H1 (cell line): Measurements from ENCODE around the gene SORCS3. TPM values are rescaled to one million over a fixed set of nuclear protein-coding genes. Genes with fewer than 3 reads are reported as not detected.

Source experiments
- CTCF ChIA-PET: fragments of 300-600 bp; sonication (Branson Sonifier 250); formaldehyde crosslinking; loops from one replicate; lab custom pipeline; 2021; ENCODE audit not compliant: partially characterized antibody; lab: Charles Lee
- POLR2A ChIA-PET: fragments of 300-600 bp; sonication (Branson Sonifier 250); formaldehyde crosslinking; loops from one replicate; lab custom pipeline; 2021; ENCODE audit warnings: inconsistent platforms; ENCODE audit not compliant: partially characterized antibody; lab: Charles Lee
- DNase-seq, 2 experiments: peaks; one replicate each; pipeline versions ENCODE4 v3.0.0 to v3.0.0-alpha.2; 2010 to 2022; ENCODE audit warnings: low spot score in 2 of 2, low read depth in 1 of 2, mixed read lengths in 1 of 2
- FAIRE-seq: peaks from 2 replicates; lab custom pipeline; 2011; peaks lifted over from hg19 to GRCh38; lab: Jason Lieb, UNC
- H2AFZ ChIP-seq: 2 replicates; pipeline ENCODE4 v1.8.1; 2012; ENCODE audit warnings: low read length, inconsistent platforms
- H2AK5ac ChIP-seq: 2 replicates; pipeline ENCODE4 v1.6.1; 2013; ENCODE audit warnings: low read depth, low read length
- H2BK120ac ChIP-seq: replicated peaks from 2 replicates; pipeline ENCODE3; 2013; ENCODE audit warnings: low read depth, low read length, inconsistent platforms
- H2BK12ac ChIP-seq: 2 replicates; pipeline ENCODE4 v1.6.1; 2013; ENCODE audit warnings: low read depth, low read length
- H2BK15ac ChIP-seq: 2 replicates; pipeline ENCODE4 v1.6.1; 2013; ENCODE audit warnings: low read length
- H2BK20ac ChIP-seq: 2 replicates; pipeline ENCODE4 v1.6.1; 2013; ENCODE audit warnings: low read length
- H2BK5ac ChIP-seq: 2 replicates; pipeline ENCODE4 v1.6.1; 2013; ENCODE audit warnings: low read depth, low read length
- H3K14ac ChIP-seq: 2 replicates; pipeline ENCODE4 v1.6.1; 2013; ENCODE audit warnings: inconsistent platforms; ENCODE audit not compliant: insufficient read length
- H3K18ac ChIP-seq: 2 replicates; pipeline ENCODE4 v1.6.1; 2013; ENCODE audit warnings: low read length; ENCODE audit errors: extremely low read depth
- H3K23ac ChIP-seq: 2 replicates; pipeline ENCODE4 v1.6.1; 2013; ENCODE audit warnings: inconsistent platforms; ENCODE audit not compliant: insufficient read length
- H3K23me2 ChIP-seq: 2 replicates; pipeline ENCODE4 v1.6.1; 2013; ENCODE audit warnings: low read depth, low read length
- H3K27ac ChIP-seq: 2 replicates; pipeline ENCODE4 v1.6.1; 2011; ENCODE audit warnings: low read depth, low read length, inconsistent platforms
- H3K27me3 ChIP-seq, 4 experiments: replicated peaks in 1 of 4; 1 replicate in 1 of 4; 2 replicates in 3 of 4; pipeline versions ENCODE4 v1.6.1 to v1.8.1; 2011 to 2013; ENCODE audit warnings: low read length in 3 of 4, mild to moderate bottlenecking in 3 of 4, inconsistent platforms in 2 of 4, mixed read lengths in 2 of 4, moderate library complexity in 1 of 4; ENCODE audit not compliant: control insufficient read depth in 3 of 4, insufficient read depth in 3 of 4; ENCODE audit errors: extremely low read depth in 1 of 4
- H3K36me3 ChIP-seq, 4 experiments: 2 replicates each; pipeline versions ENCODE4 v1.6.1 to v1.8.1; 2011 to 2013; ENCODE audit warnings: mild to moderate bottlenecking in 4 of 4, low read length in 3 of 4, moderate library complexity in 2 of 4, control low read depth in 1 of 4, inconsistent platforms in 1 of 4; ENCODE audit not compliant: insufficient read depth in 4 of 4, control insufficient read depth in 2 of 4
- H3K4ac ChIP-seq: replicated peaks from 2 replicates; pipeline ENCODE3; 2013; ENCODE audit warnings: low read length, low read depth, mixed read lengths, inconsistent platforms; ENCODE audit not compliant: insufficient read length
- H3K4me1 ChIP-seq, 4 experiments: replicated peaks in 1 of 4; 1 replicate in 1 of 4; 2 replicates in 3 of 4; pipeline versions ENCODE4 v1.6.1 to v1.8.1; 2011 to 2013; ENCODE audit warnings: low read length in 3 of 4, inconsistent platforms in 2 of 4, mixed read lengths in 1 of 4; ENCODE audit not compliant: insufficient read depth in 4 of 4, control insufficient read depth in 3 of 4
- H3K4me2 ChIP-seq, 2 experiments: 2 replicates each; pipeline versions ENCODE4 v1.6.1 to v1.8.1; 2011 to 2013; ENCODE audit warnings: low read depth in 2 of 2, low read length in 2 of 2, control low read depth in 1 of 2, inconsistent platforms in 1 of 2, mild to moderate bottlenecking in 1 of 2; ENCODE audit not compliant: insufficient read depth in 1 of 2
- H3K4me3 ChIP-seq, 4 experiments: fragments of 200-600, 300-600 bp in 1 of 4; sonication (generic), shearing (Covaris generic), sonication (Bioruptor Twin) in 1 of 4; 2 replicates each; pipeline versions ENCODE4 v1.5.1 to v1.8.1; 2011 to 2016; ENCODE audit warnings: low read length in 4 of 4, low read depth in 3 of 4, control low read depth in 2 of 4, inconsistent platforms in 2 of 4, mild to moderate bottlenecking in 2 of 4, mixed read lengths in 1 of 4, moderate library complexity in 1 of 4; ENCODE audit not compliant: insufficient read depth in 2 of 4; ENCODE audit errors: extremely low read depth in 1 of 4
- H3K56ac ChIP-seq: replicated peaks from 2 replicates; pipeline ENCODE3; 2013; ENCODE audit warnings: low read depth, mild to moderate bottlenecking, mixed read lengths, low read length, inconsistent platforms; ENCODE audit not compliant: insufficient read length
- H3K79me1 ChIP-seq: 2 replicates; pipeline ENCODE4 v1.6.1; 2013; ENCODE audit warnings: low read depth, low read length, control low read depth
- H3K79me2 ChIP-seq, 2 experiments: 2 replicates each; pipeline versions ENCODE4 v1.6.1 to v1.8.1; 2012 to 2013; ENCODE audit warnings: low read length in 2 of 2, mild to moderate bottlenecking in 2 of 2, inconsistent platforms in 1 of 2; ENCODE audit not compliant: insufficient read depth in 2 of 2, control insufficient read depth in 1 of 2
- H3K9ac ChIP-seq, 4 experiments: replicated peaks in 1 of 4; 1 replicate in 1 of 4; 2 replicates in 3 of 4; pipeline versions ENCODE4 v1.6.1 to v1.8.1; 2011 to 2013; ENCODE audit warnings: low read depth in 3 of 4, low read length in 3 of 4, control low read depth in 2 of 4, mild to moderate bottlenecking in 2 of 4, moderate library complexity in 2 of 4, inconsistent platforms in 1 of 4; ENCODE audit errors: extremely low read depth in 1 of 4
- H3K9me3 ChIP-seq, 2 experiments: 2 replicates each; pipeline versions ENCODE4 v1.6.1 to v1.8.1; 2012 to 2013; ENCODE audit warnings: mild to moderate bottlenecking in 2 of 2, moderate library complexity in 2 of 2, control low read depth in 1 of 2, inconsistent platforms in 1 of 2, low read depth in 1 of 2, low read length in 1 of 2, mixed read lengths in 1 of 2; ENCODE audit not compliant: insufficient read depth in 2 of 2
- H4K20me1 ChIP-seq, 2 experiments: replicated peaks in 1 of 2; 2 replicates each; pipeline versions ENCODE3 to v1.8.1; 2011 to 2013; ENCODE audit warnings: inconsistent platforms in 2 of 2, low read length in 2 of 2, mild to moderate bottlenecking in 1 of 2; ENCODE audit not compliant: insufficient read depth in 2 of 2, control insufficient read depth in 1 of 2
- H4K5ac ChIP-seq: 2 replicates; pipeline ENCODE4 v1.6.1; 2013; ENCODE audit warnings: low read length, low read depth, mixed read lengths, inconsistent platforms; ENCODE audit not compliant: insufficient read length
- H4K8ac ChIP-seq: 2 replicates; pipeline ENCODE4 v1.8.0; 2013; ENCODE audit warnings: mild to moderate bottlenecking, moderate library complexity, low read length, inconsistent platforms; ENCODE audit not compliant: insufficient read depth; ENCODE audit errors: extremely low read depth
- H4K91ac ChIP-seq: replicated peaks from 2 replicates; pipeline ENCODE3; 2013; ENCODE audit warnings: low read length, mixed read lengths, inconsistent platforms; ENCODE audit not compliant: insufficient read length
- BCL11A ChIP-seq, 2 experiments: IDR thresholded peaks; one replicate each; pipeline ENCODE4 v1.6.1; 2011; ENCODE audit warnings: low read depth in 2 of 2, low read length in 2 of 2, mild to moderate bottlenecking in 2 of 2
- EZH2 ChIP-seq: fragments of 200-600 bp; sonication (generic); IDR thresholded peaks from 2 replicates; pipeline ENCODE4 v1.7.1; 2012; ENCODE audit warnings: low read depth, mild to moderate bottlenecking, moderate library complexity, low read length, inconsistent platforms; ENCODE audit not compliant: severe bottlenecking
- WGBS, 2 experiments: shearing (Covaris generic) in 1 of 2; methylation state at CpG; one replicate each; pipeline versions ENCODE4 v1.1.6 to v1.1.7; 2013 to 2015; ENCODE audit warnings: low lambda C conversion rate in 2 of 2, mixed read lengths in 2 of 2, inconsistent platforms in 1 of 2, low coverage in 1 of 2, missing lambda C conversion rate in 1 of 2; ENCODE audit not compliant: insufficient replicate concordance in 2 of 2, insufficient coverage in 1 of 2, insufficient read length in 1 of 2; ENCODE audit errors: extremely low coverage in 1 of 2, missing lambda C conversion rate in 1 of 2; 5-methylcytosine and 5-hydroxymethylcytosine counted together
- polyA plus RNA-seq, 7 experiments: library from polyadenylated mRNA; depleted of rRNA in 3 of 7; stranded (reverse) in 5 of 7; unstranded in 2 of 7; fragments of >200 nt in 5 of 7; fragments of 200-250 nt in 2 of 7; gene quantifications; 1 replicate in 5 of 7; 2 replicates in 1 of 7; 4 replicates in 1 of 7; pipeline versions ENCODE4 v1.2.1 to v1.2.3, GENCODE V29; 2011 to 2013; ENCODE audit warnings: missing spikeins in 2 of 7, mixed read lengths in 2 of 7
- total RNA-seq: library from RNA; stranded (reverse); fragmentation: NEBNext Ultra II Directional; extraction: Animal tissue kit (Norgen Biotek cat#: 25700); gene quantifications from 2 replicates; pipeline ENCODE4 v1.2.1, GENCODE V29; 2021

The SORCS3 gene
- total and polyA plus RNA-seq, 2 of the 8 experiments (the other 6 are each of a cell fraction or from before 2014, with no cell fraction given), result 0.26 to 0.88 TPM

- no peak overlapping the region for H2BK20ac ChIP-seq
- no peak overlapping the region for H2BK12ac ChIP-seq
- DNase-seq (no peak), FAIRE-seq (no peak)
- H2BK15ac ChIP-seq, result no peak overlapping the region
- H3K27me3 ChIP-seq, result no peaks in the 10 kb centered on the region
- no peak overlapping the region for H3K4me2 ChIP-seq
- H2BK5ac ChIP-seq, result no peak overlapping the region
- no peak overlapping the region for H3K14ac ChIP-seq
- no peaks in the 10 kb centered on the region for H3K36me3 ChIP-seq
- no peaks in the 10 kb centered on the region; the same call in 1 of the 2 replicates for H3K23me2 ChIP-seq
- no peak overlapping the region for H3K4ac ChIP-seq
- no peak overlapping the region for H3K56ac ChIP-seq
- WGBS, 2 experiments, result 91% methylated on average over 2 of the region's 2 CpGs; no CpG with 5 or more reads in 1 of the 2 experiments
- H3K4me1 ChIP-seq, result peaks cover 0 to 2% (median under 1%) of the 10 kb centered on the region in 4 experiments; a peak in 2 of 7 replicates
- H3K9ac ChIP-seq, result no peak overlapping the region
- no peak overlapping the region for H2AFZ ChIP-seq
- no peaks in the 10 kb centered on the region for H3K79me2 ChIP-seq
- no peak overlapping the region for H3K23ac ChIP-seq
- ChIA-PET POLR2A (no interaction called here), CTCF (no interaction called here)
- no peaks in the 10 kb centered on the region for H4K20me1 ChIP-seq
- H4K5ac ChIP-seq, result no peak overlapping the region
- no peak overlapping the region for H4K8ac ChIP-seq
- no peak overlapping the region for H3K27ac ChIP-seq
- H2BK120ac ChIP-seq, result no peak overlapping the region
- no peak overlapping the region for H4K91ac ChIP-seq
- H3K79me1 ChIP-seq, result no peaks in the 10 kb centered on the region
- H3K18ac ChIP-seq, result no peak overlapping the region
- no peaks in the 10 kb centered on the region for H3K9me3 ChIP-seq
- no peak overlapping the region for H3K4me3 ChIP-seq
- no peak overlapping the region for H2AK5ac ChIP-seq
- TF ChIP-seq EZH2, result no peak
- TF ChIP-seq BCL11A (IDR thresholded peaks at IDR 0.05; ENCODE audit: low read depth in 2 of 2, low read length in 2 of 2), result no peak
Measured at GRCh38 chr10:104796823-104797222, 155.7 kb downstream of the SORCS3 start.
